GM23338 (cell line): ENCODE measurements around the gene GRIN2B. TPM values are rescaled to one million over a fixed set of nuclear protein-coding genes. Genes with fewer than 3 reads are reported as not detected.

Source experiments
- ETS1 ChIP-seq: IDR thresholded peaks from 2 replicates; pipeline ENCODE4 v1.6.1; 2016; ENCODE audit warnings: antibody characterized with exemption
- EZH2 ChIP-seq: fragments of 200-600 bp; sonication (generic); IDR thresholded peaks from one replicate; pipeline ENCODE4 v1.8.0; 2017; ENCODE audit warnings: antibody characterized with exemption, mild to moderate bottlenecking, low read depth; ENCODE audit not compliant: unreplicated experiment
- EZH2phosphoT487 ChIP-seq: fragments of 200-600 bp; sonication (generic); IDR thresholded peaks from one replicate; pipeline ENCODE4 v1.8.1; 2018; ENCODE audit warnings: antibody characterized with exemption; ENCODE audit not compliant: unreplicated experiment
- POLR2AphosphoS5 ChIP-seq: IDR thresholded peaks from 2 replicates; pipeline ENCODE4 v1.6.1; 2016; ENCODE audit warnings: antibody characterized with exemption, low read depth
- REST ChIP-seq: IDR thresholded peaks from one replicate; pipeline ENCODE4 v1.6.1; 2018; ENCODE audit warnings: antibody characterized with exemption; ENCODE audit not compliant: unreplicated experiment
- ZNF462 ChIP-seq: fragments of 250-450 bp; sonication (Bioruptor Pico); IDR thresholded peaks from 2 replicates; pipeline ENCODE4 v1.5.0; 2020; ENCODE audit warnings: mild to moderate bottlenecking, moderate library complexity
- polyA plus RNA-seq: library from polyadenylated mRNA; unstranded; fragments of >200 nt; fragmentation: Nextera tagmentation; extraction: Ambion mirVana; gene quantifications from 2 replicates; pipeline ENCODE4 v1.2.1, GENCODE V29; 2016
- total RNA-seq: library from RNA; depleted of rRNA; stranded (reverse); fragments of >200 nt; shearing (Covaris generic); gene quantifications from 2 replicates; pipeline ENCODE4 v1.2.3, GENCODE V29; 2014

Gene GRIN2B
- total and polyA plus RNA-seq, 2 experiments from 2014 or later: 0.31 to 3.0 TPM

GRCh38 chr12:14024591-14024990 lies 43.2 kb upstream of the GRIN2B start (continued):
- no peak for TF ChIP-seq ZNF462 (CRISPR knock-in tag)
- TF ChIP-seq EZH2phosphoT487: no peak
- no peak for TF ChIP-seq ETS1
- TF ChIP-seq POLR2AphosphoS5: no peak
- TF ChIP-seq EZH2: no peak
- no peak for TF ChIP-seq REST
